K562 (cell line): ENCODE results near the gene THAP9. TPM values are rescaled to one million over a fixed set of nuclear protein-coding genes. Genes with fewer than 3 reads are reported as not detected.
A peak's percentile ranks its signal among the peaks of the same experiment; 100 is the strongest.

ENCODE experiments used
- CBFA2T2 ChIP-seq: fragments of 450-650 bp; conservative IDR thresholded peaks from 2 replicates; pipeline ENCODE4 v1.6.1; 2017; ENCODE audit warnings: mild to moderate bottlenecking
- CHCHD3 ChIP-seq: fragments of 250-450 bp; sonication (Bioruptor Pico); IDR thresholded peaks from 2 replicates; pipeline ENCODE4 v2.1.2; 2022; ENCODE audit warnings: mild to moderate bottlenecking
- CXXC5 ChIP-seq: fragments of 250-450 bp; sonication (Bioruptor Pico); IDR thresholded peaks from 2 replicates; pipeline ENCODE4 v1.8.0; 2022; ENCODE audit warnings: inconsistent platforms, mild to moderate bottlenecking, moderate library complexity
- DDX20 ChIP-seq: fragments of 450-650 bp; IDR thresholded peaks from 2 replicates; pipeline ENCODE4 v1.6.1; 2016; ENCODE audit warnings: missing genetic modification characterization, low read depth, mild to moderate bottlenecking, missing compliant biosample characterization, moderate library complexity
- GATAD2B ChIP-seq: fragments of 450-650 bp; IDR thresholded peaks from 2 replicates; pipeline ENCODE4 v1.6.1; 2017; ENCODE audit warnings: mild to moderate bottlenecking, borderline replicate concordance
- HNRNPUL1 ChIP-seq: fragments of 200-400 bp; formaldehyde crosslinking; IDR thresholded peaks from 2 replicates; pipeline ENCODE4 v1.6.1; 2017; ENCODE audit warnings: low read length
- KDM1A ChIP-seq, 2 experiments: fragments of 450-650 bp; IDR thresholded peaks; 2 replicates each; pipeline ENCODE4 v1.6.1; 2016; ENCODE audit warnings: mild to moderate bottlenecking in 2 of 2
- MECOM ChIP-seq: fragments of 250-450 bp; sonication (Bioruptor Pico); IDR thresholded peaks from 2 replicates; pipeline ENCODE4 v1.8.0; 2022; ENCODE audit warnings: inconsistent platforms
- MYC ChIP-seq, 2 experiments: fragments of 250-450 bp in 1 of 2; sonication (Bioruptor Pico) in 1 of 2; IDR thresholded peaks; 2 replicates each; pipeline versions ENCODE4 v1.5.1 to v1.6.1; 2012 to 2021; ENCODE audit warnings: low read depth in 2 of 2, borderline replicate concordance in 1 of 2, improper control_type of control experiment in 1 of 2, low read length in 1 of 2, mild to moderate bottlenecking in 1 of 2, moderate library complexity in 1 of 2
- POLR3A ChIP-seq: IDR thresholded peaks from 2 replicates; pipeline ENCODE4 v1.6.1; 2011; ENCODE audit warnings: borderline replicate concordance, mild to moderate bottlenecking, moderate library complexity; ENCODE audit not compliant: insufficient read length, insufficient read depth; ENCODE audit errors: extremely low read depth
- PYGO2 ChIP-seq: fragments of 450-650 bp; IDR thresholded peaks from 2 replicates; pipeline ENCODE4 v1.6.1; 2016; ENCODE audit warnings: mild to moderate bottlenecking, missing genetic modification characterization, moderate library complexity, missing compliant biosample characterization
- RBBP5 ChIP-seq: fragments of 200-600 bp; sonication (generic); IDR thresholded peaks from 2 replicates; pipeline ENCODE4 v1.6.1; 2012; ENCODE audit warnings: borderline replicate concordance, mild to moderate bottlenecking, low read length, control low read depth, inconsistent platforms; ENCODE audit not compliant: insufficient read depth, poor library complexity, severe bottlenecking
- RUNX1 ChIP-seq: sonication (generic); IDR thresholded peaks from 2 replicates; pipeline ENCODE4 v1.6.1; 2016; ENCODE audit warnings: antibody characterized with exemption, low read depth
- SP2 ChIP-seq: IDR thresholded peaks from 2 replicates; pipeline ENCODE4 v1.6.1; 2011; ENCODE audit warnings: mild to moderate bottlenecking, low read depth, low read length, moderate library complexity; ENCODE audit not compliant: poor library complexity, severe bottlenecking; ENCODE audit errors: extremely low read depth
- TCFL5 ChIP-seq: fragments of 250-450 bp; sonication (Bioruptor Pico); conservative IDR thresholded peaks from 2 replicates; pipeline ENCODE4 v1.6.1; 2021; ENCODE audit warnings: mild to moderate bottlenecking, moderate library complexity, matching md5 sums
- WHSC1 ChIP-seq: IDR thresholded peaks from one replicate; pipeline ENCODE4 v1.6.1; 2012; ENCODE audit warnings: low read length, control low read depth, inconsistent platforms
- XRCC4 ChIP-seq: IDR thresholded peaks from one replicate; pipeline ENCODE4 v1.6.1; 2011; ENCODE audit not compliant: insufficient read depth, insufficient read length; ENCODE audit errors: extremely low read depth
- ZBTB11 ChIP-seq, 3 experiments: fragments of 200-800 bp in 1 of 3; fragments of 250-450 bp in 1 of 3; fragments of 450-650 bp in 1 of 3; sonication (Bioruptor Pico) in 1 of 3; sonication (Bioruptor generic) in 1 of 3; formaldehyde crosslinking in 1 of 3; IDR thresholded peaks; 2 replicates each; pipeline versions ENCODE4 v1.6.1 to v1.8.0; 2016 to 2022; ENCODE audit warnings: mild to moderate bottlenecking in 2 of 3, missing genetic modification characterization in 2 of 3, missing compliant biosample characterization in 1 of 3, moderate library complexity in 1 of 3
- ZC3H8 ChIP-seq: fragments of 450-650 bp; IDR thresholded peaks from 2 replicates; pipeline ENCODE4 v1.6.1; 2017
- ZNF12 ChIP-seq: sonication (generic); formaldehyde crosslinking; IDR thresholded peaks from 2 replicates; pipeline ENCODE4 v1.4.0; 2020; ENCODE audit warnings: mild to moderate bottlenecking, missing genetic modification reagents
- ZNF24 ChIP-seq: fragments of 450-650 bp; IDR thresholded peaks from 2 replicates; pipeline ENCODE4 v1.6.1; 2016
- ZNF282 ChIP-seq: sonication (generic); formaldehyde crosslinking; IDR thresholded peaks from 2 replicates; pipeline ENCODE4 v1.8.1; 2023; ENCODE audit warnings: missing genetic modification reagents
- ZNF57 ChIP-seq: fragments of 450-650 bp; formaldehyde crosslinking; IDR thresholded peaks from 2 replicates; pipeline ENCODE4 v1.4.0; 2020; ENCODE audit warnings: mild to moderate bottlenecking, moderate library complexity
- ZNF785 ChIP-seq: fragments of 250-450 bp; sonication (Bioruptor Pico); IDR thresholded peaks from 2 replicates; pipeline ENCODE4 v1.4.0; 2020; ENCODE audit warnings: mild to moderate bottlenecking
- polyA plus RNA-seq, 8 experiments: library from polyadenylated mRNA; depleted of rRNA in 4 of 8; stranded (reverse) in 5 of 8; unstranded in 3 of 8; fragments of >200 nt; fragmentation: Nextera tagmentation in 2 of 8; fragmentation: Illumina TruSeq in 1 of 8; extraction: Ambion mirVana in 2 of 8; extraction: Trizol in 1 of 8; gene quantifications; 2 replicates each; pipeline versions ENCODE4 v1.2.1 to v1.2.3, GENCODE V29; 2011 to 2014; ENCODE audit warnings: inconsistent platforms in 1 of 8, missing spikeins in 1 of 8
- total RNA-seq, 7 experiments: library from RNA; depleted of rRNA in 6 of 7; stranded (reverse); fragments of >200 nt in 6 of 7; fragmentation: Illumina TruSeq in 2 of 7; extraction: Trizol in 2 of 7; gene quantifications; 2 replicates each; pipeline versions ENCODE4 v1.2.1 to v1.2.3, GENCODE V29; 2011 to 2021; ENCODE audit warnings: low replicate concordance in 1 of 7

Gene THAP9
- total and polyA plus RNA-seq, 9 of the 15 experiments (the other 6 are each of a cell fraction or from before 2014, with no cell fraction given) = 3.4 to 7.0 (median 5.4) TPM

GRCh38 chr4:82900411-82901182 lies at the start of gene THAP9 (continued):
- peak; percentile 81; the same call in 1 of the 2 replicates for TF ChIP-seq ZNF282
- no peak for TF ChIP-seq HNRNPUL1
- TF ChIP-seq SP2 = peak; percentile 73
- TF ChIP-seq CBFA2T2 = no peak
- TF ChIP-seq ZNF24 = peak; percentile 85
- TF ChIP-seq ZBTB11 (CRISPR knock-in tag; IDR thresholded peaks at IDR 0.05) = no peak
- no peak for TF ChIP-seq POLR3A
- TF ChIP-seq ZC3H8 = no peak
- TF ChIP-seq ZNF785 (CRISPR knock-in tag) = no peak
- TF ChIP-seq ZNF57 (CRISPR knock-in tag) = no peak
- peak; percentile 96 for TF ChIP-seq CXXC5 (CRISPR knock-in tag)
- TF ChIP-seq WHSC1 = no peak
- TF ChIP-seq MECOM (CRISPR knock-in tag) = no peak
- TF ChIP-seq CHCHD3 (CRISPR knock-in tag) = 0 out of 2 replicates have a peak, but pooled peaks have one; percentile 65
- TF ChIP-seq PYGO2 (tag) = no peak
- TF ChIP-seq GATAD2B = peak; percentile 100
- TF ChIP-seq RBBP5 = peak; percentile 100
- TF ChIP-seq DDX20 = no peak
- TF ChIP-seq KDM1A (IDR thresholded peaks at IDR 0.05) = no peak
- no peak for TF ChIP-seq XRCC4
- no peak for TF ChIP-seq TCFL5
- TF ChIP-seq MYC (IDR thresholded peaks at IDR 0.05; ENCODE audit: low read depth, low read length) = peak; percentile 91
- no peak for TF ChIP-seq MYC (CRISPR knock-in tag; IDR thresholded peaks at IDR 0.05; ENCODE audit: borderline replicate concordance, low read depth)
- TF ChIP-seq RUNX1 = no peak
- TF ChIP-seq ZNF12 (CRISPR knock-in tag) = 0 out of 2 replicates have a peak, but pooled peaks have one; percentile 3
